H1 (cell line): Measurements from ENCODE around the gene TIGIT.

Experiments
- ATF3 ChIP-seq: IDR thresholded peaks from 2 replicates; pipeline ENCODE4 v1.6.1; 2011; ENCODE audit warnings: low read depth, mild to moderate bottlenecking, low read length; ENCODE audit not compliant: insufficient read depth
- CTCF ChIP-seq, 3 experiments: IDR thresholded peaks; 1 replicate in 2 of 3; 2 replicates in 1 of 3; pipeline versions ENCODE4 v1.5.1 to v1.6.1; 2011; ENCODE audit warnings: low read length in 3 of 3, mild to moderate bottlenecking in 3 of 3, inconsistent platforms in 2 of 3, low read depth in 1 of 3, moderate library complexity in 1 of 3; ENCODE audit not compliant: insufficient read depth in 1 of 3; ENCODE audit errors: control extremely low read depth in 1 of 3
- EP300 ChIP-seq, 2 experiments: IDR thresholded peaks; 1 replicate in 1 of 2; 2 replicates in 1 of 2; pipeline ENCODE4 v1.6.1; 2011 to 2012; ENCODE audit warnings: low read depth in 2 of 2, low read length in 2 of 2, mild to moderate bottlenecking in 2 of 2, borderline replicate concordance in 1 of 2, inconsistent platforms in 1 of 2, moderate library complexity in 1 of 2
- HDAC2 ChIP-seq, 2 experiments: fragments of 300-600 bp in 1 of 2; sonication (generic) in 1 of 2; IDR thresholded peaks; 2 replicates each; pipeline ENCODE4 v1.6.1; 2011 to 2012; ENCODE audit warnings: low read depth in 2 of 2, low read length in 2 of 2, mild to moderate bottlenecking in 2 of 2, moderate library complexity in 2 of 2, borderline replicate concordance in 1 of 2, inconsistent platforms in 1 of 2
- POLR2A ChIP-seq, 2 experiments: IDR thresholded peaks; 1 replicate in 1 of 2; 2 replicates in 1 of 2; pipeline ENCODE4 v1.6.1; 2011; ENCODE audit warnings: low read depth in 2 of 2, low read length in 2 of 2, mild to moderate bottlenecking in 2 of 2; ENCODE audit errors: control extremely low read depth in 1 of 2
- RXRA ChIP-seq: IDR thresholded peaks from 2 replicates; pipeline ENCODE4 v1.6.1; 2011; ENCODE audit warnings: low read depth, mild to moderate bottlenecking, low read length, moderate library complexity; ENCODE audit not compliant: insufficient read depth

GRCh38 chr3:114351822-114352145, 58.0 kb downstream of the TIGIT start:
- no peak for TF ChIP-seq EP300 (IDR thresholded peaks at IDR 0.05; ENCODE audit: borderline replicate concordance in 1 of 2, low read depth in 2 of 2, low read length in 2 of 2)
- no peak for TF ChIP-seq POLR2A (IDR thresholded peaks at IDR 0.05; ENCODE audit: control extremely low read depth in 1 of 2, low read depth in 2 of 2, low read length in 2 of 2)
- no peak for TF ChIP-seq RXRA
- no peak for TF ChIP-seq CTCF (IDR thresholded peaks at IDR 0.05; ENCODE audit: control extremely low read depth in 1 of 3, insufficient read depth in 1 of 3, low read depth in 1 of 3, low read length in 3 of 3)
- no peak for TF ChIP-seq ATF3
- TF ChIP-seq HDAC2 (IDR thresholded peaks at IDR 0.05; ENCODE audit: borderline replicate concordance in 1 of 2, low read depth in 2 of 2, low read length in 2 of 2), result no peak
